WTC11 (cell line): ENCODE measurements around the gene ZNF709.

Experiments used
- ATF6 ChIP-seq: sonication (generic); formaldehyde crosslinking; IDR thresholded peaks from 2 replicates; pipeline ENCODE4 v1.8.1; 2023; ENCODE audit warnings: mild to moderate bottlenecking, missing genetic modification reagents
- CTCF ChIP-seq: fragments of 200-600 bp; IDR thresholded peaks from 2 replicates; pipeline ENCODE4 v1.8.0; 2022; ENCODE audit warnings: antibody characterized with exemption
- E2F4 ChIP-seq: sonication (generic); formaldehyde crosslinking; IDR thresholded peaks from 2 replicates; pipeline ENCODE4 v1.8.1; 2022; ENCODE audit warnings: low read depth, mild to moderate bottlenecking, moderate library complexity, missing genetic modification reagents, borderline replicate concordance
- ETV6 ChIP-seq: sonication (generic); formaldehyde crosslinking; IDR thresholded peaks from 2 replicates; pipeline ENCODE4 v1.8.1; 2022; ENCODE audit warnings: mild to moderate bottlenecking, missing genetic modification reagents
- MAX ChIP-seq: sonication (generic); formaldehyde crosslinking; IDR thresholded peaks from 2 replicates; pipeline ENCODE4 v1.8.0; 2022; ENCODE audit warnings: mild to moderate bottlenecking, missing genetic modification reagents
- NFE2L1 ChIP-seq: sonication (generic); formaldehyde crosslinking; IDR thresholded peaks from 2 replicates; pipeline ENCODE4 v1.8.1; 2023; ENCODE audit warnings: missing genetic modification reagents
- NFYB ChIP-seq: sonication (generic); formaldehyde crosslinking; conservative IDR thresholded peaks from 2 replicates; pipeline ENCODE4 v1.8.0; 2022; ENCODE audit warnings: low read depth, missing genetic modification reagents
- NR2C2 ChIP-seq: sonication (generic); formaldehyde crosslinking; IDR thresholded peaks from 2 replicates; pipeline ENCODE4 v1.8.0; 2022; ENCODE audit warnings: mild to moderate bottlenecking, missing genetic modification reagents
- USF1 ChIP-seq: sonication (generic); formaldehyde crosslinking; IDR thresholded peaks from 2 replicates; pipeline ENCODE4 v1.8.0; 2022; ENCODE audit warnings: mild to moderate bottlenecking, missing genetic modification reagents
- ZBTB21 ChIP-seq: sonication (generic); formaldehyde crosslinking; IDR thresholded peaks from 2 replicates; pipeline ENCODE4 v1.8.1; 2023; ENCODE audit warnings: mild to moderate bottlenecking, missing genetic modification reagents, borderline replicate concordance
- ZNF121 ChIP-seq: sonication (generic); formaldehyde crosslinking; IDR thresholded peaks from 2 replicates; pipeline ENCODE4 v1.8.0; 2023; ENCODE audit warnings: missing genetic modification reagents
- ZNF396 ChIP-seq: fragments of 250-450 bp; sonication (Bioruptor Pico); IDR thresholded peaks from 2 replicates; pipeline ENCODE4 v1.8.0; 2021; ENCODE audit warnings: mild to moderate bottlenecking, moderate library complexity, borderline replicate concordance
- ZNF423 ChIP-seq: fragments of 250-450 bp; sonication (Bioruptor Pico); IDR thresholded peaks from 2 replicates; pipeline ENCODE4 v2.1.2; 2022; ENCODE audit warnings: mild to moderate bottlenecking, moderate library complexity

- TF ChIP-seq E2F4 (CRISPR knock-in tag) (no peak), NR2C2 (CRISPR knock-in tag) (no peak), USF1 (no peak), CTCF (no peak), ZNF423 (CRISPR knock-in tag) (no peak), ZBTB21 (no peak), MAX (no peak), ZNF396 (CRISPR knock-in tag) (no peak), ETV6 (no peak), NFYB (CRISPR knock-in tag) (no peak), ATF6 (no peak), ZNF121 (CRISPR knock-in tag) (no peak), NFE2L1 (CRISPR knock-in tag) (no peak)
Measured at GRCh38 chr19:12526542-12526941, 41.9 kb upstream of the ZNF709 start.
